HS-5 (cell line): ENCODE measurements around the gene CENATAC.
"Not testable (repeated sequence)": the region's sequence is repeated elsewhere in the genome, so short reads cannot be mapped to it uniquely, and the experiment has no call there.

Experiments
- DNase-seq: peaks from one replicate; pipeline ENCODE4 v3.0.0-alpha.2; 2012; ENCODE audit warnings: low read depth

The CENATAC gene

GRCh38 chr11:119026970-119027369, 29.0 kb downstream of the CENATAC start:
- no peak for DNase-seq

- DNase-seq, result no peak
Observed at GRCh38 chr11:119027561-119028345, 29.8 kb downstream of the CENATAC start.

GRCh38 chr11:119028346-119029068, 30.6 kb downstream of the CENATAC start:
- DNase-seq, result no peak

- no peak for DNase-seq
Observed at GRCh38 chr11:119029069-119029339, 31.1 kb downstream of the CENATAC start.

GRCh38 chr11:119029340-119030028, 31.5 kb downstream of the CENATAC start:
- DNase-seq, result no peak

GRCh38 chr11:119030029-119030328, 32.0 kb downstream of the CENATAC start:
- DNase-seq, result no peak

GRCh38 chr11:119030329-119031047, 32.5 kb downstream of the CENATAC start, which contains the start of gene SLC37A4:
Gene SLC37A4 (minus strand): TSS chr11:119030877.
- peak; percentile 84 for DNase-seq

GRCh38 chr11:119031912-119032280, 34.0 kb downstream of the CENATAC start:
- no peak for DNase-seq

- DNase-seq, result not testable (repeated sequence)
Observed at GRCh38 chr11:119033421-119033820, 35.5 kb downstream of the CENATAC start.

GRCh38 chr11:119034813-119035212, 36.9 kb downstream of the CENATAC start:
- DNase-seq, result no peak

- DNase-seq, result no peak
Observed at GRCh38 chr11:119038884-119039283, 40.9 kb downstream of the CENATAC start.

- not testable (repeated sequence) for DNase-seq
Observed at GRCh38 chr11:119039471-119039870, 41.5 kb downstream of the CENATAC start.

- no peak for DNase-seq
Observed at GRCh38 chr11:119041821-119042514, 44.0 kb downstream of the CENATAC start.

GRCh38 chr11:119042927-119043326, 45.0 kb downstream of the CENATAC start:
- no peak for DNase-seq

- no peak for DNase-seq
Observed at GRCh38 chr11:119044708-119045107, 46.8 kb downstream of the CENATAC start.

GRCh38 chr11:119046489-119046888, 48.6 kb downstream of the CENATAC start:
- DNase-seq, result no peak

GRCh38 chr11:119047205-119047604, 49.3 kb downstream of the CENATAC start:
- DNase-seq, result no peak

GRCh38 chr11:119048644-119049043, 50.7 kb downstream of the CENATAC start:
- no peak for DNase-seq

GRCh38 chr11:119049081-119049480, 51.1 kb downstream of the CENATAC start:
- no peak for DNase-seq

- no peak for DNase-seq
Observed at GRCh38 chr11:119051440-119052162, 53.7 kb downstream of the CENATAC start.

- DNase-seq, result no peak
Observed at GRCh38 chr11:119052163-119052814, 54.4 kb downstream of the CENATAC start.
